ENCODE measurements around the gene CNTFR. TPM values are rescaled to one million over a fixed set of nuclear protein-coding genes. Genes with fewer than 3 reads are reported as not detected.

CNTFR gene
- polyA plus RNA-seq, 1 donor (not counting 4 experiments of a cell fraction or from before 2014, with no cell fraction given): 0.42 TPM

GRCh38 chr9:34560599-34561214 is 28.8 kb downstream of the CNTFR start:
- Histone ChIP-seq H4K20me1 (ENCODE audit: control insufficient read depth, extremely low read depth, insufficient read depth, low read length) (peaks cover 10% of the 10 kb centered on the region), H3K27me3 (ENCODE audit: control insufficient read depth, extremely low read depth, insufficient read depth, low read length) (peaks cover 31% of the 10 kb centered on the region), H3K9me1 (ENCODE audit: control insufficient read depth, extremely low read depth, insufficient read depth, low read length) (no peaks in the 10 kb centered on the region), H3K4me3 (ENCODE audit: control insufficient read depth in 2 of 3, extremely low read depth in 1 of 3, insufficient read depth in 2 of 3, low read depth in 1 of 3, low read length in 3 of 3) (no peak overlapping the region), H3K9me3 (ENCODE audit: control insufficient read depth, low read depth, low read length) (no peaks in the 10 kb centered on the region), H3K4me1 (ENCODE audit: control insufficient read depth, extremely low read depth, insufficient read depth, low read length) (peaks cover 30% of the 10 kb centered on the region), H2AFZ (ENCODE audit: control insufficient read depth, low read length) (no peak overlapping the region), H3K9ac (ENCODE audit: control insufficient read depth, extremely low read depth, insufficient read depth, low read length) (no peak overlapping the region), H3K79me2 (ENCODE audit: control insufficient read depth, insufficient read depth, low read length) (no peaks in the 10 kb centered on the region), H3K4me2 (ENCODE audit: control insufficient read depth, extremely low read depth, insufficient read depth, low read depth, low read length) (peak overlapping the region; percentile 19), H3K36me3 (ENCODE audit: control insufficient read depth in 2 of 2, extremely low read depth in 1 of 2, insufficient read depth in 2 of 2, low read length in 2 of 2) (no peaks in the 10 kb centered on the region), H3K27ac (ENCODE audit: control insufficient read depth, insufficient read depth, low read length) (no peak overlapping the region)
- dilution Hi-C loops (cut with MboI; ENCODE audit: extremely low pct_ligation_motif_present, low sequenced_read_pairs): no loop called here
- TF ChIP-seq EZH2 (IDR thresholded peaks at IDR 0.05; ENCODE audit: low read length) (no peak), CTCF (optimal IDR thresholded peaks at IDR 0.05 in 1 of 3, IDR thresholded peaks at IDR 0.05 in 1 of 3, conservative IDR thresholded peaks at IDR 0.05 in 1 of 3; ENCODE audit: extremely low read depth in 1 of 3, insufficient read depth in 2 of 3, low read length in 3 of 3) (no peak)
- no peak for DNase-seq (ENCODE audit: low read depth, low spot score)
- no peak for FAIRE-seq

- Histone ChIP-seq H3K27me3 (ENCODE audit: control insufficient read depth, extremely low read depth, insufficient read depth, low read length) (peaks cover 34% of the 10 kb centered on the region), H3K4me2 (ENCODE audit: control insufficient read depth, extremely low read depth, insufficient read depth, low read depth, low read length) (peak overlapping the region; percentile 19), H3K4me3 (ENCODE audit: control insufficient read depth in 2 of 3, extremely low read depth in 1 of 3, insufficient read depth in 2 of 3, low read depth in 1 of 3, low read length in 3 of 3) (no peak overlapping the region), H3K9ac (ENCODE audit: control insufficient read depth, extremely low read depth, insufficient read depth, low read length) (no peak overlapping the region), H4K20me1 (ENCODE audit: control insufficient read depth, extremely low read depth, insufficient read depth, low read length) (peaks cover 10% of the 10 kb centered on the region), H3K79me2 (ENCODE audit: control insufficient read depth, insufficient read depth, low read length) (no peaks in the 10 kb centered on the region), H3K9me3 (ENCODE audit: control insufficient read depth, low read depth, low read length) (no peaks in the 10 kb centered on the region), H3K9me1 (ENCODE audit: control insufficient read depth, extremely low read depth, insufficient read depth, low read length) (no peaks in the 10 kb centered on the region), H3K4me1 (ENCODE audit: control insufficient read depth, extremely low read depth, insufficient read depth, low read length) (peaks cover 30% of the 10 kb centered on the region), H3K36me3 (ENCODE audit: control insufficient read depth in 2 of 2, extremely low read depth in 1 of 2, insufficient read depth in 2 of 2, low read length in 2 of 2) (no peaks in the 10 kb centered on the region), H3K27ac (ENCODE audit: control insufficient read depth, insufficient read depth, low read length) (no peak overlapping the region), H2AFZ (ENCODE audit: control insufficient read depth, low read length) (no peak overlapping the region)
- no peak for DNase-seq (ENCODE audit: low read depth, low spot score)
- dilution Hi-C loops (cut with MboI; ENCODE audit: extremely low pct_ligation_motif_present, low sequenced_read_pairs): no loop called here
- peak; percentile 95 for FAIRE-seq
- TF ChIP-seq CTCF (optimal IDR thresholded peaks at IDR 0.05 in 1 of 3, IDR thresholded peaks at IDR 0.05 in 1 of 3, conservative IDR thresholded peaks at IDR 0.05 in 1 of 3; ENCODE audit: extremely low read depth in 1 of 3, insufficient read depth in 2 of 3, low read length in 3 of 3) (no peak), EZH2 (IDR thresholded peaks at IDR 0.05; ENCODE audit: low read length) (no peak)
Measured at GRCh38 chr9:34559624-34560455, 29.7 kb downstream of the CNTFR start.
